Kasumi-1 (cell line): Measurements from ENCODE around the gene CCHCR1.
"Not testable (repeated sequence)": the region's sequence is repeated elsewhere in the genome, so short reads cannot be mapped to it uniquely, and the experiment has no call there.

Source experiments
- DNase-seq, 2 experiments: peaks; one replicate each; lab custom pipeline; 2025; lab: John Stamatoyannopoulos, UW

Gene CCHCR1

DNA sequence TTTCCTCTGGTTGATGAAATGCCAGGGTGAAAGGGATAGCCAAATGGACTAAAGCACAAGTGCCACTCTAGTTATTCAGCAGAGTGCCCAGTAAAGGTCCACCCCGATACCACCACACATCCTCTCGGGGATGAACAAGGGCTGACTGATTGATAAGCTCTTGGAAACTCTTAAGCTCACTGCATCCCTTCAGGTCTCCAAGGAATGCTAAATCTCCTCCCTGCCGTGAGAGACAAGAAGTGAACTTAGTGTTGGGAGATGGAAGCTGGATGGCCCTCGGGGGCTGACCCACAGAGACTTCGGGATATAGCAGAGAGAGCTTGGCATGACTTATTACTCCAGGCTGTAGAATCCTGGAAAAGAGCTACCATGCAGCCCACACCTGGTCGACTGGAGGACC is 26.3 kb upstream of the CCHCR1 start:
- DNase-seq: not testable (repeated sequence)

- DNase-seq: not testable (repeated sequence)
Measured at GRCh38 chr6:31183287-31183686, 25.7 kb upstream of the CCHCR1 start.

DNA sequence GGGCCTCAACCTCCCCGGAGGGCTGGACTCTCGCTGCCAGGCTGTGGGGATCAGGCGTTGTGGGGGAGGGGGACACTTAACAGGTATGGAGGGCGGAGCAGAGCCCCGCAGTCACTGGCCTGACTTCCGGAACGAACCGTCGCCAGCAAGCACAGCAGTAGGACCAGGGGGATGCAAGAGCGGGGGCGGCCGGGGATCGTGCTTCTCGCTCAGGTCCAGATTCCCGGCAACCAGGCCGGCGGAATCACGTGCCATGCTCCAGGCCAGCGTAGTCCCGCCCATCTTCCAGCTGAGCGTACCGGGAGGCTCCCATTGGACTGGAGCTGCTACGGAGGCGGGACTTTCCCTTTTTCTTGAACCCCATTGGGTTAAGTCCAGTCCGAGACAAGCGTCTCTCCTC is 22.9 kb upstream of the CCHCR1 start:
- no peak for DNase-seq

GRCh38 chr6:31179896-31180295 is 22.3 kb upstream of the CCHCR1 start:
- no peak for DNase-seq

- no peak for DNase-seq
Measured at GRCh38 chr6:31179042-31179386, 21.4 kb upstream of the CCHCR1 start.

DNA sequence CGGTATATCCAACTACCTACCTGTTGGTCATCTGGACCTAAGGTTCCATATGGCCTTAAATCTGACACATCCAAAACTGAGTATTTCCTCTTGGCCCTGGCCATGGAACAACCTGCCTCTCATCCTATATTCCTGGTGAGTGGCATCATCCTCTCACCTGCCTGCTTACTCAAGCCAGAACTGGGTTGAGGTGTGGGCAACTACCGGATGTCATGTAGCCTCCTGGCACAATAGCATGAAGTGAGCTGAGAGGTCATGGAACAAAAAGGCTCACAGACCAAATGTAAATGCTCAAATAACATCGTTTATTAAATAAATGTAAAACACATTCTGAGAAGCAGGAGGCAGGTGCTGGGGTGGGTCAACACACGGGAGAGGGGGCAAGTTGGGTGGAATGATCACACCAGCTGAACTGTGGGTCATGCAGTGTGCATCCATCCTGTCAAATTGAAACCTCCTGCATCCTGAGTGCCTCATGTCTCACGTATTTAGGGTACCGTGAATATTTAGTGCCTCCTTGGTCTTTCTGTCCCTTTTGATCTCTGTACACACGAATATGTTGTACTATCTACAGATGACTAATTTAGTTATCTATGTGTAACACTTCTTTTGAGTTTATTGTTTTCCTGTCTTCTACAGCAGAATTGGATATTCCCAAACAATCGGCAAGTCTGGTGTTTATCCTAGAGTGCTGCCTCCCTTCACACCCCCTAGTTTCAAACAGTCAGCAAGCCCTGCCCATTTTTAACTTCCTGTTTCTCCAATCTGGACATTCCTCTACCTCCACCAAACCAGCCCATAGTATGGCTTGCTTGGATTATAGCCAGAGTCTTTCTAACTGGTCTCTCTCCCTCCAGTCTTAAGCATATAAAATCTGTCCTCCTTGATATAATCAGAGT is 20.8 kb upstream of the CCHCR1 start:
- DNase-seq: no peak

DNA sequence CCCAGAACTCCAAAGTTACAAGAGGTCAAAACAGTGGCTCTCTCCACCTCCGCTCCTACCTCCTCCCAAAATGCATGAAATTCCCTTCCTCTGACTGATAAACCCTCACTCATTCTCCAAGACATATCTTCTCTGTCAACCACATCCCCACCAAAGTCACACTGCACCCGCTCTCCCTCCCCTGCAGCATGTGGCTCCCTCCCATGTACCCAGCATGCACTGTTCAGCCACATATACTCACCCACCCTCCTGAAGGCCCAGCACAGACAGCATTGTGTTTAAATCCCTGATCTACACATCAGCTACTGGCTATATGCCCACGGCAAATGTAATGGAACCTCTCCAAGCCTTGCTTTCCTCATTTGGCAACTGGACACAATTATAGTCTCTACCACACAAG is 18.4 kb upstream of the CCHCR1 start:
- DNase-seq: no peak

DNA sequence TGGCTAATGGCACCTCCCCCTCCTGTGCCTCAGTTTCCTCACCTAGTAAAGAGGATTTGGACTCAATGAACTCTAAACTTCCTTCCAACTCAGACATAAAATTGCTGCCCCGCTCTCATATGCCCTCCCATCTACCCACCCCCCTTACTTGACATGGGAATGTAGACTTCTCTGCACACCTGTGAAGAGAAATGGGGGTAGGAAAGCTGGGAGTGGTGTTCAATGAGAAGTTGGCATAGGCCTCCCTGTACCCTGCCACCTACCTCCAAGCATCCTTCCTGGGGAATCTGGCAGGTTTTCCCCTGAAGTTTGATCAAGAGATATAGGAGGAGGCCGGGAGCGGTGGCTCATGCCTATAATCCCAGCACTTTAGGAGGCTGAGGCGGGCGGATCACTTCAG is 16.8 kb upstream of the CCHCR1 start:
- DNase-seq: no peak

GRCh38 chr6:31173406-31173805 is 15.8 kb upstream of the CCHCR1 start:
- DNase-seq: no peak

DNA sequence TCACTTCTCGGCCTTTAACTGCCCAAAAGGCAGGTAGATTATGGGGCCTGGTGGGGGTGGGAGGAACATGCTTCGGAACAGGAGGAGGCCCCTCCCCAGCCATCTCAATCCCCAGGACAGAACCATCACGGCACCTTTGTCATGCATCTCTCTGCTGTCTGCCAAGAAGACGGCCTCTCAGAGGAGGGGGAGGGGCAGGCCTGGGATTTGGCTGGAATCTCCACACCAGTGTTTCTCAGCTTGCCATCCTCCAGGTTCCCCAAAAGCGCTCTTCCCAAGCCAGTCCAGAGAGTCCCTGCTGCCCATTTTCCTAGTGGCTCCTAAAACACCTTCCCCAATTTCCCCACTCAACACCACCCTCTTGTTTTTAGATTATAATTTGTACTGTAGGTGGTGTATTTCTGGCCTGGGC is 15.4 kb upstream of the CCHCR1 start:
- no peak for DNase-seq

GRCh38 chr6:31171931-31172905 is 14.6 kb upstream of the CCHCR1 start:
- DNase-seq: no peak

- DNase-seq: no peak
Measured at GRCh38 chr6:31170987-31171671, 13.5 kb upstream of the CCHCR1 start.

GRCh38 chr6:31170600-31170881 is 12.9 kb upstream of the CCHCR1 start, which contains the start of gene POU5F1:
Gene POU5F1 (minus strand): TSS chr6:31170682. CDS start chr6:31170620, 62 bp downstream.
- DNase-seq: no peak

DNA sequence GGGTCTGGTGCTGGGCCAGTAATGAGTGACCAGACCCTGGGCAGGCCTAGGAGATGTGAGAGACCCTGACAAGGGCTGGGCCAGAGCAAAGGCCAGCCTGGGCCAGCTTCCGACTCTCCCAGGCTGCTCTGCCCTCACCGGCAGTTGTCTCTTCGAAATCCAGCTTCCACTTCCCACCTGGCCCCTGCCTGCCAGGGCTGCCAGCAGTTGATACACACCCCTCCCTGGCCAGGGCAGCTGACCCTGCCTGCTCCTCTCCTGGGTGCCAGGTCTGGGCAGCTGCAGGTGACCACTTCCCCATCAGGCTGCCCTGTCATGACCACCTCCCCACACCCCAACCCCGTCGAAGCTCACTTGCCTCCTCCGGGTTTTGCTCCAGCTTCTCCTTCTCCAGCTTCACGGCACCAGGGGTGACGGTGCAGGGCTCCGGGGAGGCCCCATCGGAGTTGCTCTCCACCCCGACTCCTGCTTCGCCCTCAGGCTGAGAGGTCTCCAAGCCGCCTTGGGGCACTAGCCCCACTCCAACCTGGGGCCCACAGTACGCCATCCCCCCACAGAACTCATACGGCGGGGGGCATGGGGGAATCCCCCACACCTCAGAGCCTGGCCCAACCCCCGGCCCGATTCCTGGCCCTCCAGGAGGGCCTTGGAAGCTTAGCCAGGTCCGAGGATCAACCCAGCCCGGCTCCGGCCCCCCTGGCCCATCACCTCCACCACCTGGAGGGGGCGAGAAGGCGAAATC is 12.4 kb upstream of the CCHCR1 start:
- DNase-seq: not testable (repeated sequence)

GRCh38 chr6:31169123-31169857 is 11.7 kb upstream of the CCHCR1 start:
- DNase-seq: no peak

DNA sequence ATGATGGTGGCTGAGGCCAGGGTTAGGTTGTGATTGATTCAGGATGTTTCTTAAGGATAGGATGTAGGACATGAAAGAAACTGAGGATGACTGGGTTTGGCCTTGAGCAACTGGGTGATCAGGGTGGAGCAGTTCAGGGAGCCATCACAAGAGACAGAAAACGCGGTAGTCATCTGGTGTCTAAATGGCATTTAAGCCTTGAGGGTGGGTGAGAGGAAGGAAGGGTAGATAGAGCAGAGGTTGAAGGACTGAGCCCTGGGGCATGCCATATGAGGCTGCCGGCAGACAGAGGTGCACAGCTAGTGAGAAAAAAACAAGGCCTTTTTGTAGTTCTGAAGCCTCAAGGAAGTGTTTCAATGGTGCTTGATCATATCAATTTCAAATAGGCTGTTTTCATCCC is 11.0 kb upstream of the CCHCR1 start:
- DNase-seq: no peak

DNA sequence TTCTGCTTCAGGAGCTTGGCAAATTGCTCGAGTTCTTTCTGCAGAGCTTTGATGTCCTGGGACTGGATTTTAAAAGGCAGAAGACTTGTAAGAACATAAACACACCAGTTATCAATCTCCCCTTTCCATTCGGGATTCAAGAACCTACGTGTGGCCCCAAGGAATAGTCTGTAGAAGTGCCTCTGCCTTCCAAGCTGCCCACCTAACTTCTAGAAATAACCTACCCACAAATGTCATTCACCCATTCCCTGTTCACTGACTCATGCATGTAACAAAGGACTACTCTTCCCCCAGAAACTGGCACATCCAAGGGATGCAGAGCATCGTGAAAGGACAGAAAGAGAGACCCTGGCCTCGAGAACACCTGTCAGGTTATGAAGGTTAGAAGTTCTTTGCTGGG is 8.4 kb upstream of the CCHCR1 start:
- no peak for DNase-seq

GRCh38 chr6:31165064-31165832 is 7.6 kb upstream of the CCHCR1 start:
- not testable (repeated sequence) for DNase-seq

- DNase-seq: not testable (repeated sequence)
Measured at GRCh38 chr6:31164475-31165063, 7.0 kb upstream of the CCHCR1 start.

DNA sequence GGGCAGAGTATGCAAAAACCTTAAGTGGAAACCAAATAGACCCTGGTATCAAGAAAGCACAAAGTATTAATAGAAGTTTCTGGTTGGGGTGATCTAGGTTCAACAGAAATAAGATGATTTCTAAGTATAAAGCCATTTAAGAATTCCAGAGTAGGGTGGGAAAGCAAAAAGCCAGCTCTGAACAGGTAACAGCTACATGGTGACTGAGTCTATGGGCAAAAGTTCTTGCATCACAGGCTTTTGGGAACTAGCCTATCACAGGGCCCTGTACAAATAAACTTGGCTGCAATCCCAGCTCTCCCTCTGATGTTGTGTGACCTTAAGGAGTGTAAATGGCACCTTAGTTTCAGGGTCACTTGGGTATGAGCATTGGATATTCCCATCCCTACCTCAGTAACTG is 6.3 kb upstream of the CCHCR1 start:
- no peak for DNase-seq
